HepG2 (cell line): ENCODE measurements around the gene TUFM. TPM values are rescaled to one million over a fixed set of nuclear protein-coding genes. Genes with fewer than 3 reads are reported as not detected.

Source experiments
- CEBPG ChIP-seq: IDR thresholded peaks from 2 replicates; pipeline ENCODE4 v1.6.1; 2016
- GATA4 ChIP-seq: sonication (generic); IDR thresholded peaks from 2 replicates; pipeline ENCODE4 v1.6.1; 2016; ENCODE audit warnings: antibody characterized with exemption, low read depth, borderline replicate concordance
- KMT2A ChIP-seq: sonication (generic); formaldehyde crosslinking; IDR thresholded peaks from 2 replicates; pipeline ENCODE4 v1.4.0; 2020; ENCODE audit warnings: missing genetic modification reagents
- MXI1 ChIP-seq: IDR thresholded peaks from 3 replicates; pipeline ENCODE4 v1.6.1; 2012; ENCODE audit warnings: low read depth, low read length, inconsistent platforms, borderline replicate concordance
- NCOA1 ChIP-seq: sonication (generic); formaldehyde crosslinking; IDR thresholded peaks from 2 replicates; pipeline ENCODE4 v1.9.0; 2021; ENCODE audit warnings: missing genetic modification reagents
- POLR2AphosphoS5 ChIP-seq: IDR thresholded peaks from 2 replicates; pipeline ENCODE4 v1.6.1; 2012; ENCODE audit warnings: low read depth, low read length
- RXRA ChIP-seq: sonication (generic); formaldehyde crosslinking; IDR thresholded peaks from 2 replicates; pipeline ENCODE4 v1.5.1; 2020; ENCODE audit warnings: missing genetic modification reagents
- SOX13 ChIP-seq, 3 experiments: fragments of 450-650 bp in 1 of 3; sonication (generic) in 1 of 3; formaldehyde crosslinking in 1 of 3; IDR thresholded peaks in 2 of 3; conservative IDR thresholded peaks in 1 of 3; 2 replicates each; pipeline versions ENCODE4 v1.5.0 to v1.6.1; 2016 to 2020; ENCODE audit warnings: antibody characterized with exemption in 1 of 3, mild to moderate bottlenecking in 1 of 3, missing compliant biosample characterization in 1 of 3, missing genetic modification reagents in 1 of 3, moderate library complexity in 1 of 3
- STAT5B ChIP-seq: sonication (generic); formaldehyde crosslinking; IDR thresholded peaks from 2 replicates; pipeline ENCODE4 v1.4.0; 2020; ENCODE audit warnings: missing genetic modification reagents
- ZBTB38 ChIP-seq: sonication (generic); formaldehyde crosslinking; IDR thresholded peaks from 2 replicates; pipeline ENCODE4 v1.5.1; 2020; ENCODE audit warnings: mild to moderate bottlenecking, missing genetic modification reagents
- ZFY ChIP-seq: sonication (generic); formaldehyde crosslinking; IDR thresholded peaks from 2 replicates; pipeline ENCODE4 v1.4.0; 2020; ENCODE audit warnings: missing genetic modification reagents
- ZNF337 ChIP-seq: sonication (generic); formaldehyde crosslinking; IDR thresholded peaks from 2 replicates; pipeline ENCODE4 v1.5.1; 2020; ENCODE audit warnings: missing genetic modification reagents, low read depth, mild to moderate bottlenecking, borderline replicate concordance
- ZNF382 ChIP-seq: sonication (generic); formaldehyde crosslinking; IDR thresholded peaks from 2 replicates; pipeline ENCODE4 v1.5.0; 2020; ENCODE audit warnings: missing genetic modification reagents, mild to moderate bottlenecking, borderline replicate concordance
- ZNF703 ChIP-seq: sonication (generic); formaldehyde crosslinking; IDR thresholded peaks from 2 replicates; pipeline ENCODE4 v1.5.1; 2020; ENCODE audit warnings: missing genetic modification reagents, mild to moderate bottlenecking, moderate library complexity, borderline replicate concordance
- ZNF724P ChIP-seq: sonication (generic); formaldehyde crosslinking; IDR thresholded peaks from 2 replicates; pipeline ENCODE4 v1.8.0; 2022; ENCODE audit warnings: missing genetic modification reagents, borderline replicate concordance
- ZNF746 ChIP-seq: sonication (generic); formaldehyde crosslinking; IDR thresholded peaks from 2 replicates; pipeline ENCODE4 v1.8.0; 2022; ENCODE audit warnings: mild to moderate bottlenecking, missing genetic modification reagents
- polyA plus RNA-seq, 8 experiments: library from polyadenylated mRNA; depleted of rRNA in 3 of 8; stranded (reverse) in 7 of 8; unstranded in 1 of 8; fragments of >200 nt; fragmentation: Illumina TruSeq in 4 of 8; extraction: Trizol in 4 of 8; gene quantifications; 2 replicates each; pipeline versions ENCODE4 v1.2.1 to v1.2.3, GENCODE V29; 2011 to 2016; ENCODE audit warnings: low read depth in 4 of 8, missing spikeins in 1 of 8, mixed read lengths in 1 of 8; ENCODE audit not compliant: insufficient read depth in 1 of 8
- total RNA-seq, 5 experiments: library from RNA; depleted of rRNA; stranded (reverse); fragments of >200 nt; fragmentation: Illumina TruSeq; extraction: Trizol; gene quantifications; 2 replicates each; pipeline ENCODE4 v1.2.3, GENCODE V29; 2016; ENCODE audit warnings: low read depth in 1 of 5
- TF ChIP-seq, protein P1 (sequence below), 2 experiments: sonication (generic) in 1 of 2; formaldehyde crosslinking in 1 of 2; IDR thresholded peaks; 2 replicates each; pipeline versions ENCODE4 v1.4.0 to v1.6.1; 2018 to 2020; ENCODE audit warnings: missing genetic modification reagents in 2 of 2, borderline replicate concordance in 1 of 2, low read depth in 1 of 2, mild to moderate bottlenecking in 1 of 2, missing biosample characterization in 1 of 2
- TF ChIP-seq, protein P2 (sequence below): sonication (generic); formaldehyde crosslinking; conservative IDR thresholded peaks from 2 replicates; pipeline ENCODE4 v1.4.0; 2020; ENCODE audit warnings: missing genetic modification reagents
- TF ChIP-seq, protein P3 (sequence below): sonication (generic); formaldehyde crosslinking; conservative IDR thresholded peaks from 2 replicates; pipeline ENCODE4 v1.8.0; 2022; ENCODE audit warnings: mild to moderate bottlenecking, moderate library complexity, missing genetic modification reagents
- TF ChIP-seq, protein P4 (sequence below): sonication (generic); formaldehyde crosslinking; IDR thresholded peaks from 2 replicates; pipeline ENCODE4 v1.5.0; 2020; ENCODE audit warnings: missing genetic modification reagents

Gene TUFM
- total and polyA plus RNA-seq, 2 of the 13 experiments (the other 11 are each of a cell fraction or from before 2014, with no cell fraction given) = 206 to 298 TPM

DNA sequence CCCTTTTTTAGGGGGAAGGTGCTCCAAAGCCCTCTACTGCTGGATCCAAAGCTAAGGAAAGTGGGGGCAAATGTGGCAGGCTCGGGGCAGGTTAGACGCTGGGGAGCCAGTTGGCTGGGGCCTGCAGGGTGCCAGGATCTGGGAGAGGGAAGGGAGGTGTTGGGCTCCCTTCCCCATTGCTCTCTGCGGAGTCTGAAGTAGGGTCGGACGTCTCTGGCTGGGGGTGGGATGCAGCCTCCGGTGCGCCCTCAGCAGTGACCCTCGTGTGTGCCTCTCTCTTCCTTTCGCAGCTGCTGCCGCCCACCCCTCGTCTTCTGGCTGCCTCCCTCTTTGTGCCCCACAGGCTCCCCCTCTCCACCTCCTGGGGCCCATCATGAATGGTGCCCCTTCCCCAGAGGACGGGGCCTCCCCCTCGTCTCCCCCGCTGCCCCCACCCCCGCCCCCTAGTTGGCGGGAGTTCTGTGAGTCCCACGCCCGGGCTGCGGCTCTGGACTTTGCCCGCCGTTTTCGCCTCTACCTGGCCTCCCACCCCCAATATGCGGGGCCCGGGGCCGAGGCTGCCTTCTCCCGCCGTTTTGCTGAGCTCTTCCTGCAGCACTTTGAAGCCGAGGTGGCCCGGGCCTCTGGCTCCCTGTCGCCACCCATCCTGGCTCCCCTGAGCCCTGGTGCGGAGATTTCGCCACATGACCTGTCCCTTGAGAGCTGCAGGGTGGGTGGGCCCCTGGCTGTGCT, 19.7 kb upstream of the TUFM start (continued):
- no peak for TF ChIP-seq ZNF382 (CRISPR knock-in tag)
- TF ChIP-seq, protein P1, sequence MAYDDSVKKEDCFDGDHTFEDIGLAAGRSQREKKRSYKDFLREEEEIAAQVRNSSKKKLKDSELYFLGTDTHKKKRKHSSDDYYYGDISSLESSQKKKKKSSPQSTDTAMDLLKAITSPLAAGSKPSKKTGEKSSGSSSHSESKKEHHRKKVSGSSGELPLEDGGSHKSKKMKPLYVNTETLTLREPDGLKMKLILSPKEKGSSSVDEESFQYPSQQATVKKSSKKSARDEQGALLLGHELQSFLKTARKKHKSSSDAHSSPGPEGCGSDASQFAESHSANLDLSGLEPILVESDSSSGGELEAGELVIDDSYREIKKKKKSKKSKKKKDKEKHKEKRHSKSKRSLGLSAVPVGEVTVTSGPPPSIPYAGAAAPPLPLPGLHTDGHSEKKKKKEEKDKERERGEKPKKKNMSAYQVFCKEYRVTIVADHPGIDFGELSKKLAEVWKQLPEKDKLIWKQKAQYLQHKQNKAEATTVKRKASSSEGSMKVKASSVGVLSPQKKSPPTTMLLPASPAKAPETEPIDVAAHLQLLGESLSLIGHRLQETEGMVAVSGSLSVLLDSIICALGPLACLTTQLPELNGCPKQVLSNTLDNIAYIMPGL (CRISPR knock-in tag; IDR thresholded peaks at IDR 0.05; ENCODE audit: borderline replicate concordance in 1 of 2, low read depth in 1 of 2) = 0 out of 4 replicates have a peak, but pooled peaks of 1 of the 2 experiments have one; percentile 18
- TF ChIP-seq ZFY (CRISPR knock-in tag) = peak; percentile 66; the same call in 1 of the 2 replicates
- TF ChIP-seq CEBPG (CRISPR knock-in tag) = no peak
- TF ChIP-seq SOX13 (IDR thresholded peaks at IDR 0.05) = no peak
- peak in 1 of 2 experiments; percentile 34; a peak in 1 of 4 replicates for TF ChIP-seq SOX13 (CRISPR knock-in tag; conservative IDR thresholded peaks at IDR 0.05 in 1 of 2, IDR thresholded peaks at IDR 0.05 in 1 of 2)
- no peak for TF ChIP-seq KMT2A (CRISPR knock-in tag)
- TF ChIP-seq, protein P2, sequence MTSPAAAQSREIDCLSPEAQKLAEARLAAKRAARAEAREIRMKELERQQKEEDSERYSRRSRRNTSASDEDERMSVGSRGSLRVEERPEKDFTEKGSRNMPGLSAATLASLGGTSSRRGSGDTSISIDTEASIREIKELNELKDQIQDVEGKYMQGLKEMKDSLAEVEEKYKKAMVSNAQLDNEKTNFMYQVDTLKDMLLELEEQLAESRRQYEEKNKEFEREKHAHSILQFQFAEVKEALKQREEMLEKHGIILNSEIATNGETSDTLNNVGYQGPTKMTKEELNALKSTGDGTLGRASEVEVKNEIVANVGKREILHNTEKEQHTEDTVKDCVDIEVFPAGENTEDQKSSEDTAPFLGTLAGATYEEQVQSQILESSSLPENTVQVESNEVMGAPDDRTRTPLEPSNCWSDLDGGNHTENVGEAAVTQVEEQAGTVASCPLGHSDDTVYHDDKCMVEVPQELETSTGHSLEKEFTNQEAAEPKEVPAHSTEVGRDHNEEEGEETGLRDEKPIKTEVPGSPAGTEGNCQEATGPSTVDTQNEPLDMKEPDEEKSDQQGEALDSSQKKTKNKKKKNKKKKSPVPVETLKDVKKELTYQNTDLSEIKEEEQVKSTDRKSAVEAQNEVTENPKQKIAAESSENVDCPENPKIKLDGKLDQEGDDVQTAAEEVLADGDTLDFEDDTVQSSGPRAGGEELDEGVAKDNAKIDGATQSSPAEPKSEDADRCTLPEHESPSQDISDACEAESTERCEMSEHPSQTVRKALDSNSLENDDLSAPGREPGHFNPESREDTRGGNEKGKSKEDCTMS (CRISPR knock-in tag) = no peak
- TF ChIP-seq ZNF746 (CRISPR knock-in tag) = peak; percentile 60; the same call in 1 of the 2 replicates
- 0 out of 2 replicates have a peak, but pooled peaks have one; percentile 2 for TF ChIP-seq POLR2AphosphoS5
- TF ChIP-seq ZNF703 (CRISPR knock-in tag) = no peak
- TF ChIP-seq MXI1 = no peak; the same call in 2 of the 3 replicates
- peak; percentile 10; the same call in 1 of the 2 replicates for TF ChIP-seq ZBTB38
- peak; percentile 50; the same call in 1 of the 2 replicates for TF ChIP-seq RXRA
- TF ChIP-seq STAT5B = no peak
- TF ChIP-seq NCOA1 = peak; percentile 74; the same call in 1 of the 2 replicates
- no peak for TF ChIP-seq GATA4
- TF ChIP-seq ZNF337 (CRISPR knock-in tag) = no peak
- TF ChIP-seq, protein P3, sequence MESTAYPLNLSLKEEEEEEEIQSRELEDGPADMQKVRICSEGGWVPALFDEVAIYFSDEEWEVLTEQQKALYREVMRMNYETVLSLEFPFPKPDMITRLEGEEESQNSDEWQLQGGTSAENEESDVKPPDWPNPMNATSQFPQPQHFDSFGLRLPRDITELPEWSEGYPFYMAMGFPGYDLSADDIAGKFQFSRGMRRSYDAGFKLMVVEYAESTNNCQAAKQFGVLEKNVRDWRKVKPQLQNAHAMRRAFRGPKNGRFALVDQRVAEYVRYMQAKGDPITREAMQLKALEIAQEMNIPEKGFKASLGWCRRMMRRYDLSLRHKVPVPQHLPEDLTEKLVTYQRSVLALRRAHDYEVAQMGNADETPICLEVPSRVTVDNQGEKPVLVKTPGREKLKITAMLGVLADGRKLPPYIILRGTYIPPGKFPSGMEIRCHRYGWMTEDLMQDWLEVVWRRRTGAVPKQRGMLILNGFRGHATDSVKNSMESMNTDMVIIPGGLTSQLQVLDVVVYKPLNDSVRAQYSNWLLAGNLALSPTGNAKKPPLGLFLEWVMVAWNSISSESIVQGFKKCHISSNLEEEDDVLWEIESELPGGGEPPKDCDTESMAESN = 0 out of 2 replicates have a peak, but pooled peaks have one; percentile 61
- peak; percentile 56; the same call in 1 of the 2 replicates for TF ChIP-seq ZNF724P (CRISPR knock-in tag)
- TF ChIP-seq, protein P4, sequence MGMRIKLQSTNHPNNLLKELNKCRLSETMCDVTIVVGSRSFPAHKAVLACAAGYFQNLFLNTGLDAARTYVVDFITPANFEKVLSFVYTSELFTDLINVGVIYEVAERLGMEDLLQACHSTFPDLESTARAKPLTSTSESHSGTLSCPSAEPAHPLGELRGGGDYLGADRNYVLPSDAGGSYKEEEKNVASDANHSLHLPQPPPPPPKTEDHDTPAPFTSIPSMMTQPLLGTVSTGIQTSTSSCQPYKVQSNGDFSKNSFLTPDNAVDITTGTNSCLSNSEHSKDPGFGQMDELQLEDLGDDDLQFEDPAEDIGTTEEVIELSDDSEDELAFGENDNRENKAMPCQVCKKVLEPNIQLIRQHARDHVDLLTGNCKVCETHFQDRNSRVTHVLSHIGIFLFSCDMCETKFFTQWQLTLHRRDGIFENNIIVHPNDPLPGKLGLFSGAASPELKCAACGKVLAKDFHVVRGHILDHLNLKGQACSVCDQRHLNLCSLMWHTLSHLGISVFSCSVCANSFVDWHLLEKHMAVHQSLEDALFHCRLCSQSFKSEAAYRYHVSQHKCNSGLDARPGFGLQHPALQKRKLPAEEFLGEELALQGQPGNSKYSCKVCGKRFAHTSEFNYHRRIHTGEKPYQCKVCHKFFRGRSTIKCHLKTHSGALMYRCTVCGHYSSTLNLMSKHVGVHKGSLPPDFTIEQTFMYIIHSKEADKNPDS (CRISPR knock-in tag) = 0 out of 2 replicates have a peak, but pooled peaks have one; percentile 47
